Measurements from ENCODE around the gene SLC29A4.
"Not testable (repeated sequence)": the region's sequence is repeated elsewhere in the genome, so short reads cannot be mapped to it uniquely, and the experiment has no call there.

DNA sequence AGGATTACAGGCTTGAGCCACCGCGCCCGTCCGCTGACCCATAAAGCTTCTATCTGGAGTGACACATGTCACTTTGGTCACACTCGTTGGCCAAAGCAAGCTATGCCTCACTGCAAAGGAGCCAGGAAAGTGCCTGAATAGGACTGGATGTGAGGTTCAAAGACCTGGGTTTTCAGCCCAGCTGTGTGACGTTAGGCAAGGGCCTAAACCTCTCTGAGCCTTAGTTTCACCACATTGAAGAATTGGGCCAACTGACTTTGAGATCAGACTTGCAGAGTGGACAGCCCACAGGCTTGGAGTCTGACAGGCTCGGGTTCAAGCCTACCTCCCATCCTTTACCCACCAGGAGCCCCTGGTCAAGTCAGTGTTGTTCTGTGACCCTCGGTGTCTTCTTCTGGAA lies 5.8 kb downstream of the SLC29A4 start:
- TF ChIP-seq, protein P1, sequence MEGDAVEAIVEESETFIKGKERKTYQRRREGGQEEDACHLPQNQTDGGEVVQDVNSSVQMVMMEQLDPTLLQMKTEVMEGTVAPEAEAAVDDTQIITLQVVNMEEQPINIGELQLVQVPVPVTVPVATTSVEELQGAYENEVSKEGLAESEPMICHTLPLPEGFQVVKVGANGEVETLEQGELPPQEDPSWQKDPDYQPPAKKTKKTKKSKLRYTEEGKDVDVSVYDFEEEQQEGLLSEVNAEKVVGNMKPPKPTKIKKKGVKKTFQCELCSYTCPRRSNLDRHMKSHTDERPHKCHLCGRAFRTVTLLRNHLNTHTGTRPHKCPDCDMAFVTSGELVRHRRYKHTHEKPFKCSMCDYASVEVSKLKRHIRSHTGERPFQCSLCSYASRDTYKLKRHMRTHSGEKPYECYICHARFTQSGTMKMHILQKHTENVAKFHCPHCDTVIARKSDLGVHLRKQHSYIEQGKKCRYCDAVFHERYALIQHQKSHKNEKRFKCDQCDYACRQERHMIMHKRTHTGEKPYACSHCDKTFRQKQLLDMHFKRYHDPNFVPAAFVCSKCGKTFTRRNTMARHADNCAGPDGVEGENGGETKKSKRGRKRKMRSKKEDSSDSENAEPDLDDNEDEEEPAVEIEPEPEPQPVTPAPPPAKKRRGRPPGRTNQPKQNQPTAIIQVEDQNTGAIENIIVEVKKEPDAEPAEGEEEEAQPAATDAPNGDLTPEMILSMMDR (IDR thresholded peaks at IDR 0.05; ENCODE audit: low read length), result not testable (repeated sequence)
- not testable (repeated sequence) for TF ChIP-seq EZH2 (IDR thresholded peaks at IDR 0.05; ENCODE audit: borderline replicate concordance, low read length)

Data from OCI-LY1 (cell line).